Activated T-cell treated with anti-CD3 and anti-CD28 coated beads for 4 hours (primary cell): ENCODE measurements around the gene BAIAP2.

Experiments
- DNase-seq: peaks from one replicate; pipeline ENCODE4 v3.0.0-alpha.2; 2020

The BAIAP2 gene

GRCh38 chr17:81163051-81163695, 128.2 kb downstream of the BAIAP2 start:
- no peak for DNase-seq

GRCh38 chr17:81163703-81164370, 128.9 kb downstream of the BAIAP2 start:
- DNase-seq, result no peak

- no peak for DNase-seq
Observed at GRCh38 chr17:81164371-81165245, 129.7 kb downstream of the BAIAP2 start.

- no peak for DNase-seq
Observed at GRCh38 chr17:81165246-81166032, 130.5 kb downstream of the BAIAP2 start, which contains the start of gene PVALEF. PVALEF (plus strand) TSS chr17:81165507; CDS start chr17:81181227, 15,720 bp downstream.

- DNase-seq, result no peak
Observed at GRCh38 chr17:81166033-81166492, 131.1 kb downstream of the BAIAP2 start, which contains the start of gene AATK. AATK (minus strand) TSS chr17:81166221; CDS start chr17:81165992, 229 bp downstream.
